GM10248 (cell line): Measurements from ENCODE around the gene IL1RAP.

Experiments used
- CTCF ChIA-PET: fragments of 300-600 bp; sonication (Branson Sonifier 250); formaldehyde crosslinking; extraction: SDS; loops from one replicate; lab custom pipeline; 2021; ENCODE audit warnings: antibody characterized with exemption; lab: Yijun Ruan, JAX
- POLR2A ChIA-PET: fragments of 350-650 bp; sonication (Branson Sonifier 250); formaldehyde crosslinking; extraction: SDS; loops from one replicate; lab custom pipeline; 2020; ENCODE audit warnings: antibody characterized with exemption; lab: Yijun Ruan, JAX
- DNase-seq: peaks from one replicate; pipeline ENCODE4 v3.0.0; 2012; ENCODE audit errors: extremely low spot score
- TF ChIP-seq, protein P1 (sequence below): IDR thresholded peaks from 2 replicates; pipeline ENCODE4 v1.5.1; 2012; ENCODE audit warnings: mild to moderate bottlenecking, low read depth; ENCODE audit errors: extremely low read depth, missing control alignments, control extremely low read depth

Gene IL1RAP

DNA sequence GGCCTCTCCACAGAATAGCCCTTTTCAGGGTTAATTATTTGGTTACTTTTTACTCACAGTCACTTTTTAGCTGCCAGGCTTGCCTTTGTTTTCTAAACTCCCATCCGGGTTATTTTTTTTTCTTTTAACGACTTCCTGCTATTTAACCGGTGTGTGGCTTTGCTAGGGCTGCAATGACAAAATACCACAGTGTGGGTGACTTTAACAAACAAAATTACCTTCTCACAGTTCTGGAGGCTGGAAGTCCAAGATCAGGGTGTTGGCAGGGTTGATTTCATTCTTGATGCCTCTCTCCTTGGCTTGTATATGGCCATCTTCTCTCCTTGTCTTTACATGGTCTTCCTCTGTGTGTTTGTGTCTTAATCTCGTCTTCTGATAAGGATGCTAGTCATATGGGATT lies 91.5 kb downstream of the IL1RAP start:
- ChIA-PET CTCF (interaction anchor here (1.1 kb wide), 1 partner anchor 9 kb away, joined by 3 read pairs; no protein-coding TSS in a partner anchor), POLR2A (no interaction called here)
- TF ChIP-seq, protein P1, sequence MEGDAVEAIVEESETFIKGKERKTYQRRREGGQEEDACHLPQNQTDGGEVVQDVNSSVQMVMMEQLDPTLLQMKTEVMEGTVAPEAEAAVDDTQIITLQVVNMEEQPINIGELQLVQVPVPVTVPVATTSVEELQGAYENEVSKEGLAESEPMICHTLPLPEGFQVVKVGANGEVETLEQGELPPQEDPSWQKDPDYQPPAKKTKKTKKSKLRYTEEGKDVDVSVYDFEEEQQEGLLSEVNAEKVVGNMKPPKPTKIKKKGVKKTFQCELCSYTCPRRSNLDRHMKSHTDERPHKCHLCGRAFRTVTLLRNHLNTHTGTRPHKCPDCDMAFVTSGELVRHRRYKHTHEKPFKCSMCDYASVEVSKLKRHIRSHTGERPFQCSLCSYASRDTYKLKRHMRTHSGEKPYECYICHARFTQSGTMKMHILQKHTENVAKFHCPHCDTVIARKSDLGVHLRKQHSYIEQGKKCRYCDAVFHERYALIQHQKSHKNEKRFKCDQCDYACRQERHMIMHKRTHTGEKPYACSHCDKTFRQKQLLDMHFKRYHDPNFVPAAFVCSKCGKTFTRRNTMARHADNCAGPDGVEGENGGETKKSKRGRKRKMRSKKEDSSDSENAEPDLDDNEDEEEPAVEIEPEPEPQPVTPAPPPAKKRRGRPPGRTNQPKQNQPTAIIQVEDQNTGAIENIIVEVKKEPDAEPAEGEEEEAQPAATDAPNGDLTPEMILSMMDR = no peak
- DNase-seq = no peak

DNA sequence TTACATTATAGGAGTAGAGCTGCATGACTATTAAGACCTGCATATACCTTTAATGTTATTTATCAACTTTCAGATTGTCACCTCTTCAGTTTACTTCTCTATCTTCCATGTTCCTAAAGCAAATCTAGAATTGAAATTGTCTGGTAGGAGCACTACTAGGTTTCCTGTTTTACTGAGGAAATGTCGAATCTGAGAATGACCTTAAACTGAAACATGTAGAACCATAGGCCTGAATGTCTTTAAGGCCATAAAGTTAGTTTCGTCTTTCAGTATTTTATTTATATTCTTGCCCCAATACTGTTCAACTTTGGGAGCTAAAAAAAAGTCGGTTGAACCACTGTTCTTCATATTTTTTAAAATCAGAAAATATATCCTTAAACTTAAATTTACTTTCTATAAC lies 92.7 kb downstream of the IL1RAP start:
- CTCF ChIA-PET = interaction anchor here (0.8 to 1.1 kb wide), 2 partner anchors 8 to 28 kb away, joined by 3 read pairs; no protein-coding TSS in a partner anchor
- POLR2A ChIA-PET = no interaction called here
- no peak for DNase-seq
- TF ChIP-seq, protein P1 = no peak

DNA sequence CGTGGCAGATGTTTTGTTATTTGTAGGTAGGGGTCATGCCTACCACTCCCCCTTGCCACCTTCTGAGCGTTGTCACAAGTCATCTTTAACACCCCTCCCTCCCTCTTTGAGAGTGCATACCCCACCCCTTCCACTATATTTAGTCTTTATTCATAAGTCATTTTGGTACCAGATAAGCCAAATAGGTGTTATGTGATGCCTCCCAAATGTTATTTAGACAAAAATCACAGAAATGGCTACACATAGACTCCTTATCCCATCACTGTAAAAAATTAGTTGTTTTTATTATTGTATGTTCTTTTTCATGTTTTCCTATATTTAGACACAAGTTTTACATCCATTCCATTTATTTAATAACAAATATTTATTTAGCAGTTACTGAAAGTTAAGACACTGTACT lies 93.1 kb downstream of the IL1RAP start:
- TF ChIP-seq, protein P1 = no peak
- ChIA-PET CTCF (interaction anchor here (0.8 kb wide), 1 partner anchor 28 kb away, joined by 3 read pairs; no protein-coding TSS in a partner anchor), POLR2A (no interaction called here)
- no peak for DNase-seq

DNA sequence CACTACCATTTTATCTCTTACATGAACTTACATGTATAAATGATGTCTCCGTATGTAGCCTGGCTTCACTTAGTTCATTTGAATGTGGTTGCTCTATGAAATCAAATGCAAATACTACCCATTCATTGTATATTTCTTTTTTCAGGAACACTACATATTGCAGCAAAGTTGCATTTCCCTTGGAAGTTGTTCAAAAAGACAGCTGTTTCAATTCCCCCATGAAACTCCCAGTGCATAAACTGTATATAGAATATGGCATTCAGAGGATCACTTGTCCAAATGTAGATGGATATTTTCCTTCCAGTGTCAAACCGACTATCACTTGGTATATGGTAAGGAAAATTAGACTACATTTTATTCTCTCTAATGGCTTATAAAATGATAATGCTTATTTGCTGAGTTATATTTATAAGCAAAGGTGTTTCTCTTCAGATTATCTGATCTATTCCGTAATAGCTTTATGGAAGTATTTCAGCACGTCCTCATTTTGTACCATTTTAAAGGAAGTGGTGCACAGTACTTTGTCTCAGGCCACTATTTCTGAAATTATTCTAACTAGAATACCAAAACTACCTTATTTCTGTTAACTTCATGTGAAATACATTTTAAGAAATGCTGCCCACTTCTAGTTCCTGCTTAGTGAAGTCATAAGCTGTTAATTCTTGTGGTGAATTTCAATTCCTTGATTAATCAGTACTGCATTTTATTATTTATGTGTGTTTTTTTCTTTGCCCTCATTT lies 95.1 kb downstream of the IL1RAP start:
- CTCF ChIA-PET = interaction anchor here (1.0 to 1.3 kb wide), 2 partner anchors 17 to 94 kb away, joined by 3 read pairs; no protein-coding TSS in a partner anchor
- TF ChIP-seq, protein P1 = no peak
- DNase-seq = no peak
- POLR2A ChIA-PET = no interaction called here

DNA sequence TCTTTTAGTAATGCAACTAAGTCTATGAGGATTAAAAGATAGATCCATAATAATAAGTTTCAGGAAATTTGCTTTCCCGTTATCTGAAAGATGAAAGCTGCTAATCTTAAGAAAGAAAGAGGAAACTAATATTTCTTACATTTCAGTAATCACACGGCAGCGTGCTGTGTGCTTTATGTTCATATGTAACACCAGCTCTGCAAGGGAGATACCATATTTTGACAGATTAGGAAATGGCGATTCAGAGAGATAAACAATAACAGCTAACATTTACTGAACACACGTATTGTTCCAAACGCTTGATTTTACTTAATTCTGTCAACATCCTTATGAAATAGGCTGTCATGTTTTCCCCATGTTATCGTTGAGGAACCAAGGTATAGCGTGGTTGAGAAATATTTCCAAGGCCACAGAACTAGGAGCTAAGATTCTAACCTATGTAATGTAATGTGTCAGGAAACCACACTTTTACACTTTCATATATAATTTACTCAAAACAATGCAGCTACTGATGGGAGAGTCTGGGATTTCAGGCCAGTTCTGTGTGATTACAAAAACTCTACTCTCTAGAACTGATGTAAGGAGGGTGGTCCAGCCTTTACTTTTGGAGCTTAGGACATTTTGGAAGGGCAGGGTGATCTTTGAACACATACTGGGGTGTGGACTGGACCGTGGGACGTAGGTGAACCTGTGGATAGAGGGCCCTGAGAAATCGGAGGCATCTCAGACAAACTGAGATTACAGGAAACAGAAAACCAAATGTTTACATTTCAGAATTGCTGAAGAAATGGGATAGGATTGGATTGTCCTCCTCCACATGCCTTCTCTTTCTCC lies 100.6 kb downstream of the IL1RAP start:
- TF ChIP-seq, protein P1 = no peak
- CTCF ChIA-PET = interaction anchor here (0.6 to 1.0 kb wide), 3 partner anchors 9 to 23 kb away, joined by 3 to 4 read pairs (median 3); no protein-coding TSS in a partner anchor
- POLR2A ChIA-PET = no interaction called here
- DNase-seq = no peak

DNA sequence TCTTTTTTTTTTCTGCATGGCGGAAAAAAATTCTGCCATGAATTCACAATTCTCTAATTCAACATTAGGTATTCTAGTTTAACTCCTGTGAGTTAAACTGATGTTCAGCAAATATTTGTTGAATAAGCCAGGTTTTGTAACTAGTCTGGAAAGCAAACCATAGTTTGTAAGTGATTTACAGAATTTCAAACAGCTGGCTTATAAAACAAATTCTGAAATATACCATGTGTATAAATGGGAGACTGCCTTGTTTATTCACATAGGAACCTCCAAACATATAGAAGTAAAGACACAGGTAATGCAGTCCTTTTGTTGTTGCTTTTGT lies 101.1 kb downstream of the IL1RAP start:
- CTCF ChIA-PET = interaction anchor here (0.7 to 1.0 kb wide), 2 partner anchors 9 to 14 kb away, joined by 3 read pairs; no protein-coding TSS in a partner anchor
- POLR2A ChIA-PET = no interaction called here
- TF ChIP-seq, protein P1 = no peak
- DNase-seq = no peak
